Naive thymus-derived CD8-positive, alpha-beta T cell (primary cell): ENCODE measurements around the gene PAPOLA. TPM values are rescaled to one million over a fixed set of nuclear protein-coding genes. Genes with fewer than 3 reads are reported as not detected.

Source experiments
- ATAC-seq, 2 donors: fragments of 150-1000 bp; cut with Tn5 transposase in 1 of 2; sonication (Bioruptor Pico), chemical (Tn5 transposase) in 1 of 2; 1 replicate in 1 of 2; 2 replicates in 1 of 2; pipeline ENCODE4 v1.10.0; 2021; ENCODE audit warnings: mild to moderate bottlenecking in 2 of 2, moderate library complexity in 2 of 2
- POLR2A ChIA-PET: fragments of 350-600 bp; sonication (Branson Sonifier 250); formaldehyde crosslinking; loops from one replicate; lab custom pipeline; 2021; ENCODE audit warnings: antibody characterized with exemption; lab: Charles Lee
- DNase-seq, 10 donors: peaks; one replicate each; pipeline versions ENCODE4 v3.0.0 to v3.0.0-alpha.2; 2020 to 2022
- H3K27ac Mint-ChIP-seq, 10 donors: one replicate each; pipeline ENCODE4 v1.8.0; 2020 to 2022; ENCODE audit warnings: mild to moderate bottlenecking in 10 of 10, mixed read lengths in 10 of 10, moderate library complexity in 4 of 10, inconsistent platforms in 1 of 10
- H3K27me3 Mint-ChIP-seq, 5 donors: one replicate each; pipeline ENCODE4 v1.8.0; 2021 to 2022; ENCODE audit warnings: mixed read lengths in 5 of 5
- H3K36me3 Mint-ChIP-seq, 3 donors: one replicate each; pipeline ENCODE4 v1.8.0; 2020 to 2022; ENCODE audit warnings: mixed read lengths in 3 of 3, mild to moderate bottlenecking in 2 of 3, inconsistent platforms in 1 of 3
- H3K4me1 Mint-ChIP-seq, 4 donors: one replicate each; pipeline ENCODE4 v1.8.0; 2021 to 2022; ENCODE audit warnings: mixed read lengths in 4 of 4
- H3K4me3 Mint-ChIP-seq, 10 donors: one replicate each; pipeline ENCODE4 v1.8.0; 2020 to 2022; ENCODE audit warnings: mild to moderate bottlenecking in 10 of 10, mixed read lengths in 10 of 10, moderate library complexity in 6 of 10, inconsistent platforms in 1 of 10
- H3K9me3 Mint-ChIP-seq, 9 donors: one replicate each; pipeline ENCODE4 v1.8.0; 2020 to 2022; ENCODE audit warnings: mixed read lengths in 9 of 9, mild to moderate bottlenecking in 3 of 9, inconsistent platforms in 1 of 9, moderate library complexity in 1 of 9
- polyA plus RNA-seq, 3 donors: library from polyadenylated mRNA; unstranded; fragments of 300-500 nt; fragmentation: Illumina TruSeq; gene quantifications; one replicate each; pipeline ENCODE4 v1.2.3, GENCODE V29; 2021
- total RNA-seq, 8 experiments: library from RNA in 2 of 8; stranded (reverse) in 2 of 8; gene quantifications; one replicate each; pipeline ENCODE4 v1.2.3 and lab custom pipeline; 2021 to 2026

PAPOLA gene
- total and polyA plus RNA-seq, 5 experiments from 2014 or later: 63.3 to 289 (median 79.4) TPM

GRCh38 chr14:96592591-96593386 lies 90.6 kb downstream of the PAPOLA start:
- H3K36me3 Mint-ChIP-seq: no peaks in the 10 kb centered on the region
- peak overlapping the region in 4 of 10 donors; percentile 6 to 83 (median 42) for H3K27ac Mint-ChIP-seq

GRCh38 chr14:96594961-96595360 lies 92.8 kb downstream of the PAPOLA start:
- ATAC-seq: no peak
- Mint-ChIP-seq H3K4me3 (no peak overlapping the region), H3K36me3 (no peaks in the 10 kb centered on the region), H3K4me1 (peaks cover 6 to 10% (median 8%) of the 10 kb centered on the region in 4 donors), H3K27me3 (peaks cover 1 to 17% (median 13%) of the 10 kb centered on the region in 5 donors), H3K27ac (no peak overlapping the region), H3K9me3 (no peaks in the 10 kb centered on the region)
- POLR2A ChIA-PET: no interaction called here
- no peak for DNase-seq

More at GRCh38 chr14:96592591-96593386, 90.6 kb downstream of the PAPOLA start:
- Mint-ChIP-seq H3K4me1 (peaks cover 6 to 15% (median 10%) of the 10 kb centered on the region in 4 donors), H3K27me3 (peaks cover 10 to 28% (median 24%) of the 10 kb centered on the region in 5 donors), H3K9me3 (no peaks in the 10 kb centered on the region), H3K4me3 (peak overlapping the region; percentile 63 to 85 (median 74))
- ATAC-seq (peak; percentile 90 to 98), DNase-seq (peak; percentile 33 to 75 (median 54))
- POLR2A ChIA-PET: interaction anchor here (0.6 kb wide), 1 partner anchor 16 kb away, joined by 3 read pairs; no protein-coding TSS in a partner anchor

DNA sequence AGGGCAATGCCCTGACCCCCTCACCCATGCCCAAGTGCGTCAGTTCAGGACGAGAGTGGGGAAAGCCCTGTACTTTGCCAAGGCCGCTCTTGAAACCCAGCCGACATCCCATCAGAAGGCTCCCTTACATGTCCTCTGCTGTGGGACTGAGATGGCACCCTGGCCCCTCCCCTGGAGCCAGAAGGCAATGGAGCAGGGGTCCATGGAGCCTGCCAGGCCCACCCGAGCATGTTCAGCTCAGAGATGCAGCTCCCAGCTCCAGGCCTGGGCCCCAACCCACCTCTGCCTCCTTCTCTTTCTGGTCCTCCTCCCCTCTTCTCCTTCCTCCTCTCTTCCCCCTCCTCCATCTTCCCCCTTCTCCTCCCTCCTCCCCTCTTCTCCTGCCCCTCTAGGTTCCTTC lies 95.5 kb downstream of the PAPOLA start:
- no peaks in the 10 kb centered on the region for H3K9me3 Mint-ChIP-seq
- no peak overlapping the region for H3K4me3 Mint-ChIP-seq
- H3K4me1 Mint-ChIP-seq: peaks cover 3 to 7% (median 6%) of the 10 kb centered on the region in 4 donors
- POLR2A ChIA-PET: no interaction called here
- H3K36me3 Mint-ChIP-seq: no peaks in the 10 kb centered on the region
- DNase-seq (no peak), ATAC-seq (no peak)
- H3K27me3 Mint-ChIP-seq: peaks cover 0 to 24% (median 16%) of the 10 kb centered on the region in 5 donors
- H3K27ac Mint-ChIP-seq: no peak overlapping the region

DNA sequence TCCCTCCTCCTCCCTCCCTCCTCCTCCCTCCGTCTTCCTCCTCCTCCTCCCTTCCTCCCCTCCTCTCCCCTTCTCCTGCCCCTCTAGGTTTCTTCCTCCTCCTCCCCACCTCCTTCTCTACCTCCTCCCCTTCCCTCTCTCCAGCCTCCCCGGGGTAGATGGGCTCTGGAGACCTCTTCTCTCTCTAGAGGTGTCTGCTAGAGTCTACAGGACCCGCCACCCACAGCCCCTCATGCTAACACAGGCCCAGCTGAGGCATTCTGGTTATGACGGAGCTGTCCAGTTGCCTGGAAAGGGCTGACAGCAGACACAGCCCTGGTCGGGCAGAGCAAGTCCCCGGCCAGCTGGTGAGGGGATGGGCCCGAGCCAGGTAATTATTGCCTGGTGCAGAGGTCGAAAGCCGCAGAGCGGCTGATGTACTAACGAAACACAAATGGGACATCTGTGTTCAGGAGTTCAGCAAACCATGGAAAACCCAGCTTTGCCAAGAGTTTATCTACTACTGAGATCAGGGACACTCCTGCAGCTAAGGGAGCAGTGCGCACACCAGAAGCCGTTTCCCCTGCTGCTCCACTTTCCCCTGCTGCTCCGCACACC lies 96.2 kb downstream of the PAPOLA start:
- POLR2A ChIA-PET: no interaction called here

GRCh38 chr14:96599076-96599475 lies 96.9 kb downstream of the PAPOLA start:
- ATAC-seq (no peak), DNase-seq (no peak)
- Mint-ChIP-seq H3K4me1 (no peaks in the 10 kb centered on the region), H3K27me3 (peaks cover 3 to 24% (median 13%) of the 10 kb centered on the region in 5 donors), H3K9me3 (no peaks in the 10 kb centered on the region), H3K36me3 (no peaks in the 10 kb centered on the region), H3K27ac (no peak overlapping the region), H3K4me3 (no peak overlapping the region)
- POLR2A ChIA-PET: no interaction called here

More for the DNA sequence above, 96.2 kb downstream of the PAPOLA start:
- Mint-ChIP-seq H3K27ac (no peak overlapping the region), H3K9me3 (no peaks in the 10 kb centered on the region), H3K36me3 (no peaks in the 10 kb centered on the region), H3K4me3 (no peak overlapping the region), H3K27me3 (peaks cover 3 to 25% (median 16%) of the 10 kb centered on the region in 5 donors), H3K4me1 (peaks cover 0 to 2% (median 0%) of the 10 kb centered on the region in 4 donors)
- DNase-seq (no peak), ATAC-seq (no peak)

DNA sequence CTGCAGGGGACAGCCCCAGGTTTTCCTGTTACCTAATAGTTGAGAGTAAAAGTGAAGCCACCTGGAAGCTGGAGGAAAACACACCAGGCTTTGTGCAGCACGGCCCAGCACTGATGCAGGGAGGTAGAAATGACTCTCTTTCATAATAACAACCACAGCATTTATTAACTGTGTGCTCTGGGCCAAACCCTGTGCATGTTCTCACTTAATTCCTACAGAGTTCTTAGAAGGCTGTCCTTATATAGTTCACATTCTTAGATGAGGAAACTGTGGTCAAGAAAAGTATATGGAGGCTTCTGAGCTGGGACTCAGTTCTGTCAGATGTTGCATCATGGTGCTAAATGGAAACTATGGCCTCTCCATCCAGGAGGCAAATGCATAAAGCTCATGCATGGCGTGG lies 100.0 kb downstream of the PAPOLA start:
- POLR2A ChIA-PET: no interaction called here
- no peak overlapping the region for H3K4me3 Mint-ChIP-seq
- no peaks in the 10 kb centered on the region for H3K9me3 Mint-ChIP-seq
- ATAC-seq (no peak), DNase-seq (peak in 1 of 10 donors; percentile 6)
- H3K27ac Mint-ChIP-seq: no peak overlapping the region
- peaks cover 3 to 25% (median 21%) of the 10 kb centered on the region in 5 donors for H3K27me3 Mint-ChIP-seq
- no peaks in the 10 kb centered on the region for H3K4me1 Mint-ChIP-seq
- no peaks in the 10 kb centered on the region for H3K36me3 Mint-ChIP-seq

- no peak overlapping the region for H3K4me3 Mint-ChIP-seq
- H3K9me3 Mint-ChIP-seq: no peaks in the 10 kb centered on the region
- H3K4me1 Mint-ChIP-seq: no peaks in the 10 kb centered on the region
- peak in 1 of 10 donors; percentile 2 for DNase-seq
- POLR2A ChIA-PET: no interaction called here
- H3K27ac Mint-ChIP-seq: no peak overlapping the region
- no peaks in the 10 kb centered on the region for H3K36me3 Mint-ChIP-seq
- H3K27me3 Mint-ChIP-seq: peaks cover 3 to 25% (median 21%) of the 10 kb centered on the region in 5 donors
- ATAC-seq: no peak
These were observed 101.4 kb downstream of the PAPOLA start for GRCh38 chr14:96603350-96604255.

- Mint-ChIP-seq H3K36me3 (no peaks in the 10 kb centered on the region), H3K9me3 (no peaks in the 10 kb centered on the region), H3K4me3 (no peak overlapping the region), H3K27me3 (peaks cover 8 to 61% (median 25%) of the 10 kb centered on the region in 5 donors), H3K4me1 (no peaks in the 10 kb centered on the region), H3K27ac (no peak overlapping the region)
- POLR2A ChIA-PET: no interaction called here
- no peak for ATAC-seq
- no peak for DNase-seq
These were observed 112.3 kb downstream of the PAPOLA start for GRCh38 chr14:96614481-96614881.

GRCh38 chr14:96616161-96616721 lies 114.1 kb downstream of the PAPOLA start:
- no peaks in the 10 kb centered on the region for H3K9me3 Mint-ChIP-seq
- peak overlapping the region in 1 of 10 donors; percentile 29 for H3K27ac Mint-ChIP-seq
- no peaks in the 10 kb centered on the region for H3K36me3 Mint-ChIP-seq
- H3K27me3 Mint-ChIP-seq: peaks cover 8 to 61% (median 25%) of the 10 kb centered on the region in 5 donors
- ATAC-seq (no peak), DNase-seq (no peak)
- POLR2A ChIA-PET: no interaction called here
- no peak overlapping the region for H3K4me3 Mint-ChIP-seq
- H3K4me1 Mint-ChIP-seq: no peaks in the 10 kb centered on the region

Other genes starting within 250 kb of the PAPOLA start
- not detected for gene BDKRB1, start 246.2 kb upstream of the PAPOLA start, total RNA-seq
- not detected for gene BDKRB1, start 246.2 kb upstream of the PAPOLA start, polyA plus RNA-seq
- 10 to 100 TPM; 29.5 to 32.1 TPM for gene ATG2B, start 139.0 kb upstream of the PAPOLA start, total RNA-seq
- 1 to 10 TPM in 2 of 3 donors, under 1 TPM in 1; 0.96 to 2.0 (median 1.4) TPM for gene ATG2B, start 139.0 kb upstream of the PAPOLA start, polyA plus RNA-seq
- 10 to 100 TPM; 18.1 to 20.1 TPM for gene GSKIP, start 138.9 kb upstream of the PAPOLA start, total RNA-seq
- gene GSKIP, start 138.9 kb upstream of the PAPOLA start, polyA plus RNA-seq: 10 to 100 TPM; 15.6 to 26.9 (median 18.8) TPM
- gene AK7, start 110.3 kb upstream of the PAPOLA start, total RNA-seq: under 1 TPM in 1 of 2 experiments, not detected in 1; 0.21 TPM
- under 1 TPM in 1 of 3 donors, not detected in 2; 0.75 TPM for gene AK7, start 110.3 kb upstream of the PAPOLA start, polyA plus RNA-seq